Activated CD4-positive, alpha-beta T cell treated with anti-CD3 and anti-CD28 coated beads, Interleukin-2, amount 10 ng/mL, durations not matched to agents 24 days and 14 days (primary cell): ENCODE measurements around the gene BCL2L12. TPM values are rescaled to one million over a fixed set of nuclear protein-coding genes. Genes with fewer than 3 reads are reported as not detected.
"Not testable (repeated sequence)": the region's sequence is repeated elsewhere in the genome, so short reads cannot be mapped to it uniquely, and the experiment has no call there.

Source experiments
- DNase-seq: peaks from one replicate; pipeline ENCODE4 v3.0.0; 2022
- H3K27ac Mint-ChIP-seq: one replicate; pipeline ENCODE4 v1.8.0; 2022; ENCODE audit warnings: mild to moderate bottlenecking, mixed read lengths
- H3K27me3 Mint-ChIP-seq: one replicate; pipeline ENCODE4 v1.8.0; 2022; ENCODE audit warnings: mixed read lengths
- H3K36me3 Mint-ChIP-seq: one replicate; pipeline ENCODE4 v1.8.0; 2022; ENCODE audit warnings: low read depth, mild to moderate bottlenecking, mixed read lengths
- H3K4me1 Mint-ChIP-seq: one replicate; pipeline ENCODE4 v1.8.0; 2021; ENCODE audit warnings: mixed read lengths
- H3K4me3 Mint-ChIP-seq: one replicate; pipeline ENCODE4 v1.8.0; 2022; ENCODE audit warnings: mild to moderate bottlenecking, moderate library complexity, mixed read lengths
- H3K9me3 Mint-ChIP-seq: one replicate; pipeline ENCODE4 v1.8.0; 2021; ENCODE audit warnings: mixed read lengths
- intact Hi-C: fragments of 100-400 bp; cut with micrococcal nuclease; formaldehyde crosslinking; loops from one replicate; pipeline ENCODE4 v1.15.1; 2023
- total RNA-seq: library from RNA; stranded (reverse); gene quantifications from 2 replicates; pipeline ENCODE4 v1.2.3, GENCODE V29; 2022

BCL2L12 gene, protein sequence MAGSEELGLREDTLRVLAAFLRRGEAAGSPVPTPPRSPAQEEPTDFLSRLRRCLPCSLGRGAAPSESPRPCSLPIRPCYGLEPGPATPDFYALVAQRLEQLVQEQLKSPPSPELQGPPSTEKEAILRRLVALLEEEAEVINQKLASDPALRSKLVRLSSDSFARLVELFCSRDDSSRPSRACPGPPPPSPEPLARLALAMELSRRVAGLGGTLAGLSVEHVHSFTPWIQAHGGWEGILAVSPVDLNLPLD
- total RNA-seq: 69.3 and 72.0 TPM in 2 replicates

DNA sequence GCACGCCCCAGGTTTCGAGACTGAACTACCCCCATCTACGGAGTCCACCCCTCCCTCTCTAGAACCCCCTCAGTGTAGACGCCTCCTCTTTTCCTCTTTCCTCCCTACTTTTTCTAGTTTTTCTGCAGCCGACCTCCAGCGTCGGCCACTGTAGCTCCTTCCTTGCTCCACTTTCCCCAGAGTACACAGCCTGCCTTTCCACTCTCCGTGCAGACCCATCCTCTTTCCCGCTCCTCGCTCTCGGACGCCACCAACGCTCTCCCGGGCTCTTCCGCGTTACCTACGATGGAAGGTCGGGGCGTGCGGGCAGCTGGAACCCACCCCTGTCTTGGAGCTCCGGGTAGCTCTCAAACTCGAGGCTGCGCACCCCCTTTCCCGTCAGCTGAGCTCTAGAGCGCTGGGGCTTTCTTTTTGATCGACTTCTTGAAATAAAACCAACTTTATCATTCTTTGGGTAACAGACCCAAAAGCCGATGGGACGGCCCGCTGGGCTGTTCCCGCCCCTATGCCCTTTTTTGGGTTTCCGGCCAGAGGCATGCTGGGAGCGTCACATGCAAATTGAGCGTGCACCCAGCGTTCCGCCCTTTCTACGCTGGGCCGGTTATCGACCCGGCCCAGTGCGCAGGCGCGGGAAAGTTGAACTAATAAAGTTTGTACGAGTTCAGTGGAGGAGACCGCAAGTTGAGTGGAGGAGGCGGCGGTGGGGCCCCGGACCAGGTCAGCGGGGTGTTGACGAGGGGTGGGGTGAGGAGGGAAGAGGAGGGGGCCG lies at the start of gene BCL2L12, which contains the start of gene IRF3:
TSS of gene BCL2L12 (plus strand) at position 583 of the 769 bp plus-strand sequence. CDS start 760 bp downstream, outside the sequence.
TSS of gene IRF3 (minus strand) at position 507 of the 769 bp plus-strand sequence. CDS start 1,019 bp downstream, outside the sequence.
- Mint-ChIP-seq H3K36me3 (peaks cover 30% of the 10 kb centered on the region), H3K27me3 (no peaks in the 10 kb centered on the region), H3K9me3 (no peaks in the 10 kb centered on the region), H3K4me3 (peak within 1 kb of the TSS; percentile 97), H3K4me1 (peaks cover 39% of the 10 kb centered on the region), H3K27ac (peak within 1 kb of the TSS; percentile 95)
- peak; percentile 100 for DNase-seq
- intact Hi-C loops: loop anchor here (1.0 to 10.0 kb wide), 4 partner anchors 11 to 1031 kb away; partner anchors contain the start of genes DBP, PRR12 and SCAF1

GRCh38 chr19:49616532-49616931 lies 49.2 kb upstream of the BCL2L12 start:
- Mint-ChIP-seq H3K4me3 (no peak overlapping the region), H3K27ac (no peak overlapping the region), H3K27me3 (no peaks in the 10 kb centered on the region), H3K4me1 (peaks cover 9% of the 10 kb centered on the region), H3K36me3 (peaks cover 55% of the 10 kb centered on the region), H3K9me3 (no peaks in the 10 kb centered on the region)
- DNase-seq: no peak
- intact Hi-C loops: no loop called here

DNA sequence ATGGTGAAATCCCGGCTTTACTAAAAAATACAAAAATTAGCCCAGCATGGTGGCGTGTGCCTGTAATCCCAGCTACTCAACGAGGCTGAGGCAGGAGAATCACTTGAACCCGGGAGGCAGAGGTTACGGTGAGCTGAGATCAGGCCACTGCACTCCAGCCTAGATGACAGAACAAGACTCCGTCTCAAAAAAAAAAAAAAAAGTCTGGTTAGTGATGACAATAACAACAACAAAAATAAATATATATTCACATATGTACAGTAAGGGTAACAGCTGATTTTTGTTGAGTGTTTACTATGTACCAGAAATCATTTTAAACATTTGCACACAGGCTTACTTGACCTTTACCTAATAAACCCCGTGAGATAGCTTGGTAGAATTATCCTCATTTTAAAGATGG lies 48.8 kb upstream of the BCL2L12 start:
- Mint-ChIP-seq H3K36me3 (peaks cover 58% of the 10 kb centered on the region), H3K4me3 (no peak overlapping the region), H3K4me1 (peaks cover 9% of the 10 kb centered on the region), H3K27ac (no peak overlapping the region), H3K27me3 (no peaks in the 10 kb centered on the region), H3K9me3 (no peaks in the 10 kb centered on the region)
- intact Hi-C loops: no loop called here
- no peak for DNase-seq

DNA sequence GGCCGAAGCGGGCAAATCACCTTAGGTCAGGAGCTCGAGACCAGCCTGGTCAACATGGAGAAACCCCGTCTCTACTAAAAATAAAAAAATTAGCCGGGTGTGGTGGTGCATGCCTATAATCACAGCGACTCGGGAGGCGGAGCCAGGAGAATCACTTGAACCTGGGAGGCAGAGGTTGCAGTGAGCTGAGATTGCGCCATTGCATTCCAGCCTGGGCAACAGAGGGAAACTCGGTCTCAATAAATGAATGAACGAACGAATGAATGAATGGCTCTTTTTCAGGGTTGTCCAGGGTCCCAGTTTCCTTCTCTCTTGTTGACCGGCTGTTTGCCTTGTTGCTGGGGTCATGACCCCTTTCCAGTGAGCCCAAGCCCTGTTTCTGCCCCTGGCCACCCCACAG lies 47.9 kb upstream of the BCL2L12 start:
- DNase-seq, H3K27ac Mint-ChIP-seq, intact Hi-C loops, H3K9me3 Mint-ChIP-seq, H3K4me3 Mint-ChIP-seq, H3K27me3 Mint-ChIP-seq, H3K4me1 Mint-ChIP-seq: not testable (repeated sequence)
- peaks cover 59% of the 10 kb centered on the region for H3K36me3 Mint-ChIP-seq

- DNase-seq: no peak
- Mint-ChIP-seq H3K9me3 (no peaks in the 10 kb centered on the region), H3K4me3 (no peak overlapping the region), H3K36me3 (peaks cover 32% of the 10 kb centered on the region), H3K4me1 (no peaks in the 10 kb centered on the region), H3K27me3 (no peaks in the 10 kb centered on the region), H3K27ac (no peak overlapping the region)
- intact Hi-C loops: no loop called here
Observed at GRCh38 chr19:49624967-49625910, 40.5 kb upstream of the BCL2L12 start.

- H3K9me3 Mint-ChIP-seq: no peaks in the 10 kb centered on the region
- intact Hi-C loops: no loop called here
- no peak for DNase-seq
- H3K36me3 Mint-ChIP-seq: peaks cover 32% of the 10 kb centered on the region
- no peaks in the 10 kb centered on the region for H3K27me3 Mint-ChIP-seq
- no peaks in the 10 kb centered on the region for H3K4me1 Mint-ChIP-seq
- H3K27ac Mint-ChIP-seq: no peak overlapping the region
- no peak overlapping the region for H3K4me3 Mint-ChIP-seq
Observed at GRCh38 chr19:49626226-49626625, 39.5 kb upstream of the BCL2L12 start.

DNA sequence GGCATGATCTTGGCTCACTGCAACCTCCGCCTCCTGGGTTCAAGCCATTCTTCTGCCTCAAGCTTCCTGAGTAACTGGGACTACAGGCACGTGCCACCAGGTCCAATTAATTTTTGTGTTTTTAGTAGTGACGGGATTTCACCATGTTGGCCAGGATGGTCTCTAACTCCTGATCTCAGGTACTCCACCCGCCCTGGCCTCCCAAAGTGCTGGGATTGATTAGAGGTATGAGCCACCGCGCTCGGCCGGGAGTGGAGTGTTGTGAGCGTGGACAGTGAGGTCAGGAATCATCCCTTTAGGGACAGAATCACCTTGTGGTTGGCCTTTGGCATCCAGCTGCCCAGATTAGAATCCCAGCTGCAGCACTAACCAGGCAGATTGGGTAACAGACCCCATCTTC lies 36.1 kb upstream of the BCL2L12 start:
- intact Hi-C loops: no loop called here
- Mint-ChIP-seq H3K36me3 (peaks cover 15% of the 10 kb centered on the region), H3K9me3 (no peaks in the 10 kb centered on the region), H3K27me3 (no peaks in the 10 kb centered on the region), H3K4me3 (no peak overlapping the region), H3K27ac (no peak overlapping the region), H3K4me1 (no peaks in the 10 kb centered on the region)
- DNase-seq: no peak

DNA sequence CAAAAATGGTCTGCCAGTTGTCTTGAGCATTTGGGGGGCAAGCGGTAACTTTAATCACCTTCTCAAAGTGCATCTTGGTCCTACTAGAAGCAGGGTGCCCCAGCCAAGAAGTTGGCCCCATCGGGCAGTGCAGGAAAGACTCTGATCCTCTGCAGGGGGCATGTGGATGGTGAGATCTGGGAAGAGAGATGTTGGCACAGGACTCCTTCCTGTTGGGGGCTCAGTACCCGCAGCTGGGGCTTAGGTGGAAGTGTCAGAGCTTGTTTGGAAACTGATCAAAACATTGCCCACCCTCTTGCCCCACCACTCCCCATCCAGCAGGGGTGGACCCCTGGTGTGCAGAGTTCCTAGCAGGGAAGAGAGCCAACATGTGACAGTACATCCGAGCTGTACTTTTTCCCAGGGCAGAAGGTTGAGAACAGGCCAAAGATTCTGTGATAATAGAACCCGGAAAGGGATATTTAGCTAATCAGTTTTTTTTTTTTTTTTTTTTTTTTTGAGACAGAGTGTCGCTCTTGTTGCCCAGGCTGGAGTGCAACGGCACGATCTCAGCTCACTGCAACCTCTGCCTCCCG lies 34.6 kb upstream of the BCL2L12 start:
- H3K27ac Mint-ChIP-seq: no peak overlapping the region
- H3K4me3 Mint-ChIP-seq: no peak overlapping the region
- DNase-seq: no peak
- no peaks in the 10 kb centered on the region for H3K9me3 Mint-ChIP-seq
- H3K4me1 Mint-ChIP-seq: no peaks in the 10 kb centered on the region
- peaks cover 13% of the 10 kb centered on the region for H3K36me3 Mint-ChIP-seq
- no peaks in the 10 kb centered on the region for H3K27me3 Mint-ChIP-seq
- intact Hi-C loops: no loop called here

DNA sequence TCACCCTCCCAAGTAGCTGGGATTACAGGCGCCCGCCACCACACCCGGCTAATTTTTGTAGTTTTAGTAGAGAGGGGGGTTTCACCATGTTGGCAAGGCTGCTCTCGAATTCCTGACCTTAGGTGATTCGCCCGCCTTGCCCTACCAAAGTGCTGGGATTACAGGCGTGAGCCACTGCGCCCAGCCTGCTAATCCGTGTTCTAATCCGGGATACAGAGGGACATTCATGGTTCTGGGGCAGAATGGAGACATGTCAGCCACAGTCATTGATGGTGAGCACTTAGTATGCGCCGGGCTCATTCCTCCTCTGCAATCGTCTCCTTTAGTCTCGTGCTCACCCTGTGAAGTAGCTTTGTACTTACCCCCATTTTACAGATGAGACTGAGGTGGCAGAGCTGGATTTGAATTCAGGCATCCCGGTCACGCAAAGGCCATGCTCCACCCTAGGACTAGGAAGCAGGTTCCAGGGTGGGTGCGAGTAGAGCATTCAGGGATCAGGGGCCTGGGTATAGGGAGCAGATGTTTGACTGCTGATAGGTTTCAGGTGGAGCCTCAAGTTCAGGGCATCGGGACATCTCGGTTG lies 34.0 kb upstream of the BCL2L12 start:
- H3K4me1 Mint-ChIP-seq: no peaks in the 10 kb centered on the region
- H3K27ac Mint-ChIP-seq: no peak overlapping the region
- DNase-seq: no peak
- intact Hi-C loops: no loop called here
- no peaks in the 10 kb centered on the region for H3K27me3 Mint-ChIP-seq
- no peaks in the 10 kb centered on the region for H3K9me3 Mint-ChIP-seq
- H3K36me3 Mint-ChIP-seq: peaks cover 13% of the 10 kb centered on the region
- H3K4me3 Mint-ChIP-seq: no peak overlapping the region

DNA sequence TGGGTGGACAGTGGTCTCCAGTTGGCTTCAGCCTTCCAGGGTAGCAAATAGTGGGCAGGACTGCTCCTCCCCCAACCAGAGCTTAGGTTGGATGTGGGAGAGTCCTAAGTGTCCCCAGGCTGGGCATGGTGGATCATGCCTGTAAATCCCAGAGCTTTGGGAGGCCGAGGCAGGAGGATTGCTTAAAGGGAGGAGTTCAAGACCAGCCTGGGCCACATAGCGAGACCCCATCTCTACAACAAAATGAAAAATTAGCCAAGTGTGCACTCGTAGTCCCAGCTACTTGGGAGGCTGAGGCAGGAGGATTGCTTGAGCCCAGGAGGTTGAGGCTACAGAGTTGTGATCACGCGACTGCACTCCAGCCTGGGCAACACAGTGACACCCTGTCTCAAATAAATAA lies 33.2 kb upstream of the BCL2L12 start:
- Mint-ChIP-seq H3K36me3 (peaks cover 12% of the 10 kb centered on the region), H3K27ac (no peak overlapping the region), H3K4me1 (peaks cover 1% of the 10 kb centered on the region), H3K9me3 (no peaks in the 10 kb centered on the region), H3K27me3 (no peaks in the 10 kb centered on the region), H3K4me3 (no peak overlapping the region)
- intact Hi-C loops: no loop called here
- no peak for DNase-seq

DNA sequence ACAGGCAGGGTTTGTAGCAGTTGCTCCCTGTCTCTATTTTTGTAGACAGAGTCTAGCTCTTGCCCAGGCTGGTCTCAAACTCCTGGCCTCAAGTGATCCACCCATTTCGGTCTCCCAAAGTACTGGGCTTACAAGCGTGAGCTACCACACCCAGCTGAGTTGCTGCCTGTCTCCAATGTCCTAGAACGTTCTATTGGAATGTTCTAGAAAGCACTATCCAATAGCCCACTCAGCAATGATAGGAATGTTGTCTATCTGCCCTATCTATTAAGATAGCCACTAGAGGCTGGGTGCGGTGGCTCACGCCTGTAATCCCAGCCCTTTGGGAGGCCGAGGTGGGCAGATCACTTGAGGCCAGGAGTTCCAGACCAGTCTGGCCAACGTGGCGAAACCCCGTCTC lies 32.5 kb upstream of the BCL2L12 start:
- DNase-seq, H3K4me1 Mint-ChIP-seq, H3K27ac Mint-ChIP-seq, H3K4me3 Mint-ChIP-seq, intact Hi-C loops, H3K36me3 Mint-ChIP-seq, H3K9me3 Mint-ChIP-seq, H3K27me3 Mint-ChIP-seq: not testable (repeated sequence)

DNA sequence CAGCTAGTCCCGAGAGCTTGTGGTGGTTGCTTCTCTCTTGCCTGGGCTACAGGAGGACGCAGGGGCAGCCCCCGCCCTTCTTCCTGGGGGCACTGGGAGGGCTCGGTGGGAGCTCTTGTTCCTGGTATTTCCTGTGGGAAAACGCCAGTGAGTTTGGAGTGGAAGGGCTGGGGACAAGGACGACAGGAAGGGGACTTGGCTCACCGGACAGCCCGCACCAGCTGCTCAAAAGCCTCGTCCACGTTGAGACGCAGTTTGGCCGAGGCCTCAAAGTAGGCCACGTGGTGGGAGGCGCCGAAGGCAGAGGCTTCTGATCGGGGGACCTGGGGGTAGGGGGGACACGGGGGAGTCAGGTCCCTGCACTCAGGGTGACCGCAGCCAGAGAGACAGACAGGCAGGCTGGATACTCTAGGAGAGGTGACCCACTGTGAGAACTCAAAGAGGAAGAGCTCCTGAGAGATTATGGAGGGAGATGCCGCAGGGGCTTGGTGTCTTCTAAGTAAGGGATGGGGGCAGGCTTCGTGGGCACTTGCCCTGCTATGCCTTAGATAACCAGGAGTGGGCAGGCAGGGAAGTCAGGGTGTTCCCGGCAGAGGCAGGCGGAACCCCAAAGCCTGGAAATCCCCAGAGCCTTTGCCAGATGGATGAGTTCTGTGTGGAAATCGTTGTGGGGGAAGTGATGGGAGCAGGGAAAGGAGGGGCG lies 30.1 kb upstream of the BCL2L12 start:
- intact Hi-C loops: no loop called here
- peaks cover 24% of the 10 kb centered on the region for H3K4me1 Mint-ChIP-seq
- no peak for DNase-seq
- no peaks in the 10 kb centered on the region for H3K9me3 Mint-ChIP-seq
- H3K4me3 Mint-ChIP-seq: no peak overlapping the region
- no peaks in the 10 kb centered on the region for H3K27me3 Mint-ChIP-seq
- H3K27ac Mint-ChIP-seq: no peak overlapping the region
- peaks cover 2% of the 10 kb centered on the region for H3K36me3 Mint-ChIP-seq
